Hematopoietic multipotent progenitor cell (in vitro differentiated cells): Measurements from ENCODE around the gene BROX. TPM values are rescaled to one million over a fixed set of nuclear protein-coding genes. Genes with fewer than 3 reads are reported as not detected.
A peak's percentile ranks its signal among the peaks of the same experiment; 100 is the strongest.
"Not testable (repeated sequence)": the region's sequence is repeated elsewhere in the genome, so short reads cannot be mapped to it uniquely, and the experiment has no call there.

Experiments
- DNase-seq, 3 donors: peaks; one replicate each; pipeline ENCODE4 v3.0.0-alpha.2; 2011 to 2015; ENCODE audit warnings: low read depth in 2 of 3, low spot score in 2 of 3
- total RNA-seq: library from RNA; depleted of rRNA; stranded (reverse); fragments of >200 nt; gene quantifications from one replicate; pipeline ENCODE4 v1.2.3, GENCODE V29; 2012

Gene BROX
- 15.9 TPM for total RNA-seq

GRCh38 chr1:222712253-222713090 is at the start of gene BROX, which contains the start of gene AIDA:
TSS of gene BROX (plus strand) at chr1:222712564. CDS start at chr1:222715700, 3,136 bp downstream.
TSS of gene AIDA (minus strand) at chr1:222712491. CDS start at chr1:222712317, 174 bp downstream.
- peak; percentile 87 to 93 (median 88) for DNase-seq

- no peak for DNase-seq
Observed at GRCh38 chr1:222663431-222663934, 48.9 kb upstream of the BROX start.

GRCh38 chr1:222665964-222666363 is 46.4 kb upstream of the BROX start:
- DNase-seq = no peak

DNA sequence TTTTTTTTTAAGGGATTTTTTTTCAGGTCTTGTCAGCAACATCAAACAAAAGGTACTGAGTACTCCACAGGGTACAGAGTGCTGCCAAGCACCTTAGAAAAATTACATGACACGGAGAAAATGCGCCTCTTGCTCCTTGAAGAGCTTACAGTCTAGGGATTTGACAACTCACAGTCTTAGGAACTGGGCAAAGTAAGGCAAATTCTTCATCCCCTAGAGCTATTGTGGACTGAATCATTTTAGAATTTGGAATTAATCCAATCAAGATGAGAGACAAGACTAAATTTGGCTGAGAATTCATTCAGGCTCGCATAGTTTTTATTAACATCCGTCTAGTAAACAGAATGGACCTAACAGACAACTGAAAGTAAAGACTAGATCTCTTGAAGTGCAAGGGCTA is 44.2 kb upstream of the BROX start:
- DNase-seq = not testable (repeated sequence)

DNA sequence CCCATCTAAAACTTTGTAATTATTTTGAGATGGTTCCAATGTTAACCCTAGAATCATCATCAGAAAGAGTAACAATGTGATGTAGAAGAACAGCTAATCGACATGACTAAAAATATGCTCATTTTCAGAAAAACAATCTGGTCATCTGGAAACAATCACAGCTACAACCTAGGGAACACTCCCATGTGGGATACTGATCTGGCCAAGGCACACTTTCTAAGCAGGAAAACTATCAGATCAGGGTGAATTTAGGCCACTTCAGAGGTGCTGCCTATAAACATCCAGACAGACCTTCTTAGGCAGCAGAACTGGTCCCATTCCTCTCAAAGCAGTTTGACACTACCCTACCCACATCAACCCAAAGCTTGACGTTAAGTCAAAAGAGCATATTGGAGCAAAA is 43.3 kb upstream of the BROX start:
- DNase-seq = not testable (repeated sequence)

DNA sequence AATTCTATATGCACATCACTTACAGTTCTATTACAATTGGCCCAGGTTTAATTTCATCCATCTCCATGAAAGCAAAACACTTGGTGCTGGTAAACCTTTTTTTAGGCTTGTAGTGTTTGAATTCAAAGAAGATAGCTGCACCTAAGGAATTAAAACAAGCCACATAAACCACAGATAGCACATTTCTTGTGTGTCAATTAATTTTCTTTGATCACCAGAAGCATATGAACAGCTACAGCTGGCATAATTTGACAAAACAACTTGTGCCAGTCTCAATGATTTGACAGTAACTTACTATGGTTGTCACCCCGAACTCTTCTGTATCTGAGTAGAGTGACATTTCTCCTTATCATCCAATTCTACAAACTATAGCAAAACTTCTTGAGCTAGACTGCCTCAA is 42.3 kb upstream of the BROX start:
- DNase-seq = no peak

- DNase-seq = no peak
Observed at GRCh38 chr1:222680080-222680479, 32.3 kb upstream of the BROX start.

DNA sequence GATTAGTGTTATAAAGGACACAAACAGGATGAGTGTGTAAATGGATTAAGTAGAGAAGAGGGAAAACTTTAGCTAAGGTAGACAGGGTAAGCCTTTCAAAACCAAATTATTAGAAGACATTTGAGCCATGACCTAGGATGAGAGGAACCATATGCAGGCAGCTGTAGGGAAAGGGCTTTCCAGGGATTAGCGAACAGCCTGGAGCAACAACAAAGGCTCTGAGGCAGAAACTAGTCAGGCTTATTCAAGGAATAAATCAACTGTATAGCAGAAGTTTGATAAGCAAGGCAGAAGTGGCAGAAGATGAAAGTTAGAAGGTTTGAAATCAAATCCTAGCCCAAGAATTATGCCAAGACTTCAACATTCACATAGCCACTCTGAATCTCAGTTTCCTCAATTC is 21.3 kb upstream of the BROX start:
- no peak for DNase-seq

- DNase-seq = no peak
Observed at GRCh38 chr1:222694927-222695326, 17.4 kb upstream of the BROX start.

GRCh38 chr1:222696741-222697140 is 15.6 kb upstream of the BROX start:
- no peak for DNase-seq

DNA sequence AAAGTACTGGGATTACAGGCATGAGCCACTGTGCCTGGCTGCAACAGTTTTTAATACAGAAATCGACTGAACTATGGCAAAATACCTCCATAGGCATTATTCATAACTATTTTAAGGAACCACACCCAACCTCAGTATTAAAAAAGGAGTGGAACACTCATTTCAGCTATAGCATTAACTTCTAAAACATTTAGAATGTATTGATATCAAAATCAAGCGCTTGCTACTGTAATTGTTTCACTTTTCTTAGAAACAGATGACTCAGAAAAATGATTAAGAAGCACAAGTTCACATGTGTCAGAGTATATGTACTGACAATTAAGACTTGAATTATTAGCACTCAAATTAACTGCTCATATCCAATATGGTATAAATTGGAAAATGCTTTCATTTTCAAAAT is 15.2 kb upstream of the BROX start:
- DNase-seq = no peak

GRCh38 chr1:222697826-222698225 is 14.5 kb upstream of the BROX start:
- DNase-seq = no peak

- DNase-seq = no peak
Observed at GRCh38 chr1:222702210-222702609, 10.2 kb upstream of the BROX start.

GRCh38 chr1:222704260-222704659 is 8.1 kb upstream of the BROX start:
- no peak for DNase-seq

GRCh38 chr1:222706815-222707214 is 5.5 kb upstream of the BROX start:
- peak in 1 of 3 donors; percentile 1 for DNase-seq

GRCh38 chr1:222709700-222710153 is 2.6 kb upstream of the BROX start:
- DNase-seq = no peak

DNA sequence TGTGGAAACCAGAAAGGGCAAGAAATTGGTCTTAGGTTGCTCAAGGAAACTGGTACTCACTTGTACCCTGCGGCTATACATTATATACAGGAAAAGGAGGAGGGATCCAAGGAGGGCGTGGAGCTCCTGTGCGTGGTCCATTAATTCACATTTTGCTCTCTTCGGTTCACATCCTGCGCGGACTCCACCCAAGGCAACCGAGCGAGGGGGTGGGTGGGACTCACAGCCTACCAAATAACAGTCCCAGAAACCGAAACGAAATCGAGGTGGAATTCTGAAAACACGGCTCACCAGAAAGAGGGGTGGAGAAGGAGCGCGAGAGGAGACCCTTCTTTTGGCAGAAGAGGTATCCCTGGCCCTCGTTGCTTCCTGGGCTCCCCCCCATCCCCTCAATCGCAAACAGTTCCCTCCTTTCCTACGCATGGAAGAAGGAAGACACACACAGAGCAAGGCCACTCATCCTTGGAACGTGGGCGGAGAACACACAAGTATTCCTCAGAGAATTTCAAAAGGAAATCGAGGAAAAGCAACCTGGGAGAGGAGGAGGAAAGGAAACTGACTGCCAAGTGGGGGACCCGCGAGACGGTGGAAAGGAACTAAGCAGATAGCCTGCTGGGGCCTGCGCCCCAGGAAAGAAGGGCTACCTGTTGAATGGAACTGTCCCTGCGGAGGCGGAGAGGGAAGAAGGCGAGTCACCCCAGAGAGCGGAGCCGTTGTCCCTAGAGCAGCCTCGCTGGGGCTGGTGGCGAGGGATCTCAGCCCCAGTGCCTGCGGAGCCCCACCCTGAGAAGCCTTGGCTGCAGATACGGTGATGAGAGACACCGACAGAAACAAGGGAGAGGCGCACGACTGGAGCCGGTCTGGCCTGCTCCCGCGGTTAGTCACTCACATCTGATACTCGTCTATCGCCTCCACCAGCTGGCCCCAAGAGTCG is 778 bp upstream of the BROX start:
- DNase-seq = peak; percentile 18 to 66 (median 65)

GRCh38 chr1:222713091-222713961 is 962 bp downstream of the BROX start:
- DNase-seq = peak; percentile 77 to 97 (median 97)

- no peak for DNase-seq
Observed at GRCh38 chr1:222716393-222716792, 4.0 kb downstream of the BROX start.

GRCh38 chr1:222728746-222729145 is 16.4 kb downstream of the BROX start:
- no peak for DNase-seq
